Ascending aorta (tissue), 2 donors: Measurements from ENCODE around the gene CHD5. TPM values are rescaled to one million over a fixed set of nuclear protein-coding genes. Genes with fewer than 3 reads are reported as not detected.

Source experiments
- DNase-seq, 2 donors: peaks; one replicate each; pipeline ENCODE4 v3.0.0-alpha.2; 2019; ENCODE audit warnings: low spot score in 2 of 2
- H3K27ac ChIP-seq, 2 donors: fragments of 200-600 bp; sonication (generic); one replicate each; pipeline ENCODE4 v1.5.1; 2016 to 2017; ENCODE audit warnings: mild to moderate bottlenecking in 1 of 2
- H3K27me3 ChIP-seq: fragments of 200-600 bp; sonication (generic); one replicate; pipeline ENCODE4 v1.5.1; 2017
- H3K36me3 ChIP-seq, 2 donors: fragments of 200-600 bp; sonication (generic); one replicate each; pipeline ENCODE4 v1.5.1; 2016
- H3K4me1 ChIP-seq, 2 donors: fragments of 200-600 bp; sonication (generic); one replicate each; pipeline ENCODE4 v1.5.1; 2016 to 2017; ENCODE audit warnings: mild to moderate bottlenecking in 1 of 2
- H3K4me3 ChIP-seq, 2 donors: fragments of 200-600 bp; sonication (generic); one replicate each; pipeline ENCODE4 v1.5.1; 2016 to 2017; ENCODE audit warnings: mild to moderate bottlenecking in 1 of 2
- H3K9me3 ChIP-seq, 2 donors: fragments of 200-600 bp; sonication (generic); one replicate each; pipeline ENCODE4 v1.5.1; 2016
- intact Hi-C: fragments of 100-400 bp; cut with DNase I; formaldehyde crosslinking; loops from one replicate; pipeline ENCODE4 v1.15.1; 2023
- total RNA-seq: library from RNA; depleted of rRNA; stranded (reverse); fragments of >200 nt; gene quantifications from one replicate; pipeline ENCODE4 v1.1.0, GENCODE V29; 2016
- TF ChIP-seq, protein P1 (sequence below), 3 experiments: fragments of 200-600 bp in 2 of 3; fragments of 450-650 bp in 1 of 3; sonication (generic) in 2 of 3; IDR thresholded peaks; one replicate each; pipeline ENCODE4 v1.5.1; 2016 to 2019; ENCODE audit warnings: antibody characterized with exemption in 3 of 3, mild to moderate bottlenecking in 1 of 3, moderate library complexity in 1 of 3

Gene CHD5
- total RNA-seq, 1 donor from 2014 or later = 4.0 TPM

DNA sequence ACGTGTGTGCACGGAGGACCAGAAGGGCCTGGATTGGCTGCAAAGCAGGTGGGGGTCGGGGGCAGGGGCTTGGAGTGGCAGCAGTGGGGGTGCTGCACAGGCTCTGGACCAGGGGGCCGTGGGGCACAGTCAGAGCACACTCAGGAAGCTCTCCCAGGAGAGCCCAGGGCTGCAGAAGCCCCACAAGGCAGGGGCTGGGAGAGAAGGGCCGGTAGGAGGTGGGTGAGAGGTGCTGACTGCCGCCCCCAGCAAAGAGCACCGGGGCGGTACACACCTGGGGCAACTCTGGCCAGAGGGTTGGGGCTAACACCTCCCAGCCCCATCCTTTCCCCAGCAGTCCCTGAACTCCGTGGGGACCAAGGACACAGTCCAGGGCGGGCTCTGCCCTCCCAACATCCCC, 13.9 kb downstream of the CHD5 start:
- H3K27me3 ChIP-seq = no peaks in the 10 kb centered on the region

DNA sequence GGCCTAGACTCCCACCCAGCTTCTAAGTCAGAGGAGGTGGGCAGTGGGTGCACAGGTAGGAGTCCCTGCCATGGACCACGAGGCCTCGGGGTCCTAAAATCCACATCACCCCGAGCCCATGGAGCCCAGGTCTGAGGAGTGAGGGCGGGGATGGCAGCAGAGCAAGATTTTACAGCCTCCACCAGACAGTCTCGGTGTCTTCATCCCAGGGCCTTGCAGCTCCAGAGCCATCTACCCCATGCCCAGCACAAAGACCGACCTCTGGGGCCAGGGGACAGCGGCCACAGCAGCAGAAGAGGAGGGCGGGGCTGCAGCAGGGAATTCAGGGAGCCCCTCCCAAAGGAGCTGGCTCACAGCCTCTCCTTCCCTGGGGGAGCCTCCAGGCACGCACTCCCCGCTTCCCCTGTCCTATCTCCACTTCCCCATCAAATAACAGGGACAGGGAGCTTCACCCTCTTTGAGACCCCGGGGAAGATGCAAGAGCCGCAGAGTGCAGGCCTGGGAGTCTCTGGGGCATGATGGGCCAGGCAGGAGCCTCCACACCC, 14.6 kb downstream of the CHD5 start:
- TF ChIP-seq, protein P1, sequence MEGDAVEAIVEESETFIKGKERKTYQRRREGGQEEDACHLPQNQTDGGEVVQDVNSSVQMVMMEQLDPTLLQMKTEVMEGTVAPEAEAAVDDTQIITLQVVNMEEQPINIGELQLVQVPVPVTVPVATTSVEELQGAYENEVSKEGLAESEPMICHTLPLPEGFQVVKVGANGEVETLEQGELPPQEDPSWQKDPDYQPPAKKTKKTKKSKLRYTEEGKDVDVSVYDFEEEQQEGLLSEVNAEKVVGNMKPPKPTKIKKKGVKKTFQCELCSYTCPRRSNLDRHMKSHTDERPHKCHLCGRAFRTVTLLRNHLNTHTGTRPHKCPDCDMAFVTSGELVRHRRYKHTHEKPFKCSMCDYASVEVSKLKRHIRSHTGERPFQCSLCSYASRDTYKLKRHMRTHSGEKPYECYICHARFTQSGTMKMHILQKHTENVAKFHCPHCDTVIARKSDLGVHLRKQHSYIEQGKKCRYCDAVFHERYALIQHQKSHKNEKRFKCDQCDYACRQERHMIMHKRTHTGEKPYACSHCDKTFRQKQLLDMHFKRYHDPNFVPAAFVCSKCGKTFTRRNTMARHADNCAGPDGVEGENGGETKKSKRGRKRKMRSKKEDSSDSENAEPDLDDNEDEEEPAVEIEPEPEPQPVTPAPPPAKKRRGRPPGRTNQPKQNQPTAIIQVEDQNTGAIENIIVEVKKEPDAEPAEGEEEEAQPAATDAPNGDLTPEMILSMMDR (IDR thresholded peaks at IDR 0.05) = no peak
- DNase-seq = no peak
- Histone ChIP-seq H3K9me3 (no peaks in the 10 kb centered on the region), H3K4me3 (no peak overlapping the region), H3K36me3 (no peaks in the 10 kb centered on the region), H3K27ac (no peak overlapping the region), H3K4me1 (no peaks in the 10 kb centered on the region), H3K27me3 (no peaks in the 10 kb centered on the region)
- intact Hi-C loops = no loop called here

More for the DNA sequence above, 13.9 kb downstream of the CHD5 start:
- intact Hi-C loops = no loop called here
- H3K4me3 ChIP-seq = no peak overlapping the region
- H3K9me3 ChIP-seq = no peaks in the 10 kb centered on the region
- no peaks in the 10 kb centered on the region for H3K36me3 ChIP-seq
- TF ChIP-seq, protein P1 (IDR thresholded peaks at IDR 0.05) = no peak
- H3K4me1 ChIP-seq = no peaks in the 10 kb centered on the region
- DNase-seq = no peak
- H3K27ac ChIP-seq = no peak overlapping the region

- TF ChIP-seq, protein P1 (IDR thresholded peaks at IDR 0.05) = no peak
- H3K27me3 ChIP-seq = no peaks in the 10 kb centered on the region
Measured at GRCh38 chr1:6165027-6165426, 15.1 kb downstream of the CHD5 start.

GRCh38 chr1:6163973-6164617, 16.0 kb downstream of the CHD5 start:
- TF ChIP-seq, protein P1 (IDR thresholded peaks at IDR 0.05) = no peak
- no peaks in the 10 kb centered on the region for H3K27me3 ChIP-seq

More at GRCh38 chr1:6165027-6165426, 15.1 kb downstream of the CHD5 start:
- H3K9me3 ChIP-seq = no peaks in the 10 kb centered on the region
- intact Hi-C loops = no loop called here
- no peaks in the 10 kb centered on the region for H3K4me1 ChIP-seq
- no peak for DNase-seq
- no peaks in the 10 kb centered on the region for H3K36me3 ChIP-seq
- no peak overlapping the region for H3K27ac ChIP-seq
- no peak overlapping the region for H3K4me3 ChIP-seq

DNA sequence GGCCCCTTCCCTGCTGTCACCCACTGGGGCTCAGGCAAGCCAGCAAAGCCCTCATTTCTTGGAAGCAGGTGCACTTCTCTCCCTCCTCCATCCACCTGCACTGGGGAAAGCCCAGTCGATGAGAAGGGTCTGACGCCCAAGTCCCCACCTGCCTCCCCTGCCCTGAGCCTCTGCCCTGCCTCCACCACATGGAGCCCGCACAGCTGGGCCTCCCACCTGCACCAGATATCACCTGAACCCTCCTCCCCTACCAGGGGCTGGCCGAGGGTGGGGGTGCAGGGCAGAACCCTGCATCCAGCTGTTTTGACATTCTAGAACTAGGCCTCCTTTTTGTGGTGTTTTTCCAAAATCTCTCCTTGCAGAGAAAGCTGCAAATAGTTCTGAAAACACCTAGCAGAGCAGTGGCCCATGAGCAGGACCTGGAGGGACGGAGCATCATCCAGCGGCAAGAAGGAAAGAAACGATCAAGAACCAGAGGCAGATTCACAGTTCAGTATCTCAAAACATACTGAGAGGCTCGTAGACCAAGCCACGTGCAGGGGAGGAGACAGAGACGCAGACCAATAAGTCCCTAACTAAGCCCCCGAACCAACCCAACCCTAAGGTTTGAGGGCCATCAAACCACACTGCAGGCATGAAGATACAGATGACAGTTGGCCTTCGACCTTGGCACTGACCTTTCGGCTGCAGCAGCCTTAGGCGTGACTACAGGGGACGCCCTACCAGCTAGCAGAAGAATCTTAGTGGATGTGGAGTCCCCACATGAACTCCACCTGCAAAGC, 16.7 kb downstream of the CHD5 start:
- H3K4me3 ChIP-seq = no peak overlapping the region
- no peaks in the 10 kb centered on the region for H3K36me3 ChIP-seq
- H3K9me3 ChIP-seq = no peaks in the 10 kb centered on the region
- H3K4me1 ChIP-seq = no peaks in the 10 kb centered on the region
- TF ChIP-seq, protein P1 (IDR thresholded peaks at IDR 0.05) = no peak
- intact Hi-C loops = no loop called here
- no peaks in the 10 kb centered on the region for H3K27me3 ChIP-seq
- no peak overlapping the region for H3K27ac ChIP-seq
- no peak for DNase-seq

More at GRCh38 chr1:6163973-6164617, 16.0 kb downstream of the CHD5 start:
- DNase-seq = no peak
- Histone ChIP-seq H3K9me3 (no peaks in the 10 kb centered on the region), H3K4me3 (no peak overlapping the region), H3K4me1 (no peaks in the 10 kb centered on the region), H3K36me3 (no peaks in the 10 kb centered on the region), H3K27ac (no peak overlapping the region)
- intact Hi-C loops = no loop called here
